ENCODE data around the gene ZNF358.
A peak's percentile ranks its signal among the peaks of the same experiment; 100 is the strongest.

Gene ZNF358

GRCh38 chr19:7515645-7516151, at the start of gene ZNF358:
Gene ZNF358 (plus strand): TSS chr19:7516103. CDS start chr19:7519243, 3,140 bp downstream.
- DNase-seq: peak; percentile 50

- no peak for DNase-seq
Measured at GRCh38 chr19:7467009-7467989, 48.6 kb upstream of the ZNF358 start.

DNA sequence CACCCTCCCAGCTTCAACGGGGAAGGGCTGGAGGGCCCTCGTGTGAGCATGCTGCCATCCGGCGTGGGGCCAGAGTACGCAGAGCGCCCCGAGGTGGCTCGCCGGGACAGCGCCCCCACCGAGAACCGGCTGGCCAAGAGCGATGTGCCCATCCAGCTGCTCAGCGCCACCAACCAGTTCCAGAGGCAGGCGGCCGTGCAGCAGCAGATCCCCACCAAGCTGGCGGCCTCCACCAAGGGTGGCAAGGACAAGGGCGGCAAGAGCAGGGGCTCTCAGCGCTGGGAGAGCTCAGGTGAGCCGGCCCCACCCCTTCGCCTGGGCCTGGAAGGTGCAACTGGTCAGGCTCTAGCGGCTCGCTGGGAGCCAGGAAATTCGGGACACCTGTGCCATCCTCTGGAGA, 47.1 kb upstream of the ZNF358 start:
- no peak for DNase-seq

- no peak for DNase-seq
Measured at GRCh38 chr19:7469669-7470285, 46.1 kb upstream of the ZNF358 start.

- DNase-seq: no peak
Measured at GRCh38 chr19:7470540-7471305, 45.2 kb upstream of the ZNF358 start.

- no peak for DNase-seq
Measured at GRCh38 chr19:7471696-7472615, 43.9 kb upstream of the ZNF358 start.

DNA sequence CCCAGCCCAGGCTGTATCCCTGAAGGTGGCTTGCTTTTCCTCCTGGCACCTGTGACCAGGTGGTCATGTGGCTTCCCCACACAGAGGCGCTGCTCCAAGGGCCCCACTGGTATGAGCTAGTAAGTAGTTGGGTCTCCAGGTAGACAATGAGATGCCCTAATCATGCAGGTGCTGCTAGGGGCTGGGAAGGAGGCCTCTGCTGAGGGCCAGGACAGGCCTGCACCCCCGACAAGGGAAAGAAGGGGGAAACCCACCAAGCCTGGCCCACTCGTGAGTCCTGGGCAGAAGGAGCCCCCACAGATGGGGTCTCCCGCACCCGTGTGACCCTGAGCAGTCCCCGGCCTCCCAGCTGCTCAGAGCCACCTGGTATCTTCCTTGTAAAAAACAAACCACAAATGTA, 40.2 kb upstream of the ZNF358 start:
- no peak for DNase-seq

DNA sequence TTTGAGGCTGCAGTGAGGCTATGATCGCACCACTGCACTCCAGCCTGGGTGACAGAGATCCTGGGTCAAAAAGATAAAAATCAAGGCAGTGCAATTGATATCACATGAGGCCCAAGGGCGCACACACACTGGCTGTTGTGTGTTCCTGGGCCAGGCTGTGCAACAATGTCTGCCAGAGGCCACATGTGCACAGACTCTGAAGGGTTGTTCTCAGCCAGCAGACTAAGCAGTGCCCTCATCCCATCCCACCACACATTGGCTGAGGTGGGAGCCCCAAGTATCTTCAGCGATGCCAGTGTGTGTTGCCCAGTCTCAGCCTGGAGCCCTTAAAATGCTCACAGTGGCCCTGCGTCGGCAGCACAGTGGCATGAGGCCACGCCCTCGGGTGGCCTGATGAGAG, 39.7 kb upstream of the ZNF358 start:
- no peak for DNase-seq

- no peak for DNase-seq
Measured at GRCh38 chr19:7476777-7477494, 39.0 kb upstream of the ZNF358 start.

DNA sequence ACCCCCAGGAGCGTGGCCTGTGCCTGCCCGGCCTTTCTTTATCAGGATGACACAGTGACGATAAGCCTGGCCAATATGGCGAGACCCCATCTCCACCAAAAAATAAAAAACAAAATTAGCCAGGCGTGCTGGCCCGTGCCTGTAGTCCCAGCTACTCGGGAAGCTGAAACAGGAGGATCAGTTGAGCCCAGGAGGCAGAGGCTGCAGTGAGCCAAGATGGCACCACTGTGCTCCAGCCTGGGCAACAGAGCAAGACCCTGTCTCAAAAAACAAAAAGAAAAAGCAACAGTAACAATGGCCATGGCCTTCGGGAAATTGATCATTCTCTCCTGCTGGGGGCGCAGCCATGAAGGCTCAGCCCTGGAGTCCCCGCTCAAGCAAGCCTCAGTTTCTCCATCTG, 38.1 kb upstream of the ZNF358 start:
- DNase-seq: no peak

- no peak for DNase-seq
Measured at GRCh38 chr19:7478173-7478842, 37.6 kb upstream of the ZNF358 start.

- DNase-seq: no peak
Measured at GRCh38 chr19:7478843-7479227, 37.1 kb upstream of the ZNF358 start.

DNA sequence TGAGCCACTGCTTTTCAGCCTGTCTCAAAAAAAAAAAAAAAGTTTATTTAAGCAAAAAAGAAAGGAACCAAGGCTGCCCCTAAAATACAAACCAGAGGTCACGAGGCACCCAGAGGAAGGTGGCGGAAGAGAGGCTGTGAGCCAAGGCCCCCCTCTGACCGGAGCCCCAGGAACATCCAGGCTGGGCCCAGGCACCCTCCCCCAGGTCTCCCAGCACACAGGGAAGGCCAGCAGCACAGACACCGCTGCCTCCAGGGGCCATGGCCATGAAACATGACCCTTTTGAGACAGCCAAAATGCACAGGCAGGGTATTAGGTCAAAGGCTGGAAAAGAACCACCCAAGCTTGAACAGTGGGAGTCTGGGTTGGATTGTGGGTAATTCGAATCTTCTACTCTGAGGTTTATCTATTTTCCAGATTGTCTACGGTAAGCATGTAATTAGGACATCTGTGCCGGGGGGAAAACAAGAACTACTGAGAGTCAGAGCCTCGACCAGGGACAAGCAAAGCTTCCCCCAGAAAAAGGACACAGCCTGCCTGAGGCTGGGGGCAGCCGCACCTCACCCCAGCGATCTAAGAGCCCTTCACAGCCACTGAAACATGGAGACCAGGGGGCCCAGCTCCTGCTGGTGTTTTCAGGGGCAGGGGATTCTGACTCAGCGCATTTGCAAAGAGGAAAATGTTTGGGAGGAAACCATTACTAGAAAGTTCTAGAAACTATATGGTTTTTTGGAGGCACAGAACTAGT, 35.5 kb upstream of the ZNF358 start:
- no peak for DNase-seq

DNA sequence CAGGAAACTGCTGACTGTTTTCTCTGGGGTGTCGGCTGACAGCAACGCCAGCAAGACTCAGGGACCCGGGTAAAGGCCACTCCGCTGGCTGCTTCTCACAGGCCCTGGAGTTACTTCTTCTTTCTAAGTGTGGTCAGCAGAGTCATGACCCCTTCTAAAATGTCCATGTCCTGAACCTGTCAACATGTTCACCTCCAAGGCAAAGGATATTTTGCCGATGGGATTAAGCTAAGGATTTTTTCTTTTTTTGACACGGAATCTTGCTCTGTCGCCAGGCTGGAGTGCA, 35.0 kb upstream of the ZNF358 start:
- no peak for DNase-seq

- no peak for DNase-seq
Measured at GRCh38 chr19:7482584-7483439, 33.1 kb upstream of the ZNF358 start.

GRCh38 chr19:7483720-7484201, 32.1 kb upstream of the ZNF358 start:
- DNase-seq: no peak

- DNase-seq: no peak
Measured at GRCh38 chr19:7486923-7487322, 29.0 kb upstream of the ZNF358 start.

DNA sequence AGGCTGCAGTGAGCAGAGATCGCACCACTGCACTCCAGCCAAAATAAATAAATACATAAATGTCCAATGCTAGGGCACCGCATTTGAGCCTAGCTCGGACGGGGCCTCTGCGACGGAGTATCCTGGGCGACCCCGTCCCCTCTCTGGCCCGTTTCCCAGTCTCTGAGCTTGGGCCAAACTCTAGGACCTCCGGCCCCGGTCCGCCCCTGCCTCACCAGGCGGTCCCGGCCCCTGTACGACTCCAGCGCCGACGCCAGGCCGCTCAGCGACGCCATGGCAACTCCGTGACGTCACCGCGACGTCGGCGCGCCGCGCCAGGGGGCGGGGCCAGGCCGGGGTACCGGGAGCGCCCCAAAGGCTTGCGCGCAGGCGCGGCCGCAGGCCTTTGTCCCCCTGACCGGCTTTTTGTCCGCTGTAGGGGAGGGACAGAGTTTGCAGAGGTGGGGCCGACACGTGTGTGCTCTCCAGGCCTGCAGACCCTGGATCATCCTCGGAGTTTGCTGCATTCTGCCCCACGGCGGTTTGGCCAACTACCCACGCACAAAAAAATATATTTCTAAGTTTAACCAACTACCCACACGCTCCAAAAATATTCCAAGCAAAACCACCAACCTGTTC, 27.1 kb upstream of the ZNF358 start, which contains the start of gene PEX11G:
PEX11G (minus strand) TSS at position 300 of the 618 bp plus-strand sequence; CDS start at position 275, 25 bp downstream.
- peak; percentile 92 for DNase-seq

All from activated naive CD4-positive, alpha-beta T cell treated with anti-CD3 and anti-CD28 coated beads, Interleukin-2, amount 50 U/mL, for 16 hours (primary cell).